Measurements from ENCODE around the gene TMEM119.

- TF ChIP-seq JUND (IDR thresholded peaks at IDR 0.05; ENCODE audit: low read depth, low read length): no peak
- TF ChIP-seq, protein P1, sequence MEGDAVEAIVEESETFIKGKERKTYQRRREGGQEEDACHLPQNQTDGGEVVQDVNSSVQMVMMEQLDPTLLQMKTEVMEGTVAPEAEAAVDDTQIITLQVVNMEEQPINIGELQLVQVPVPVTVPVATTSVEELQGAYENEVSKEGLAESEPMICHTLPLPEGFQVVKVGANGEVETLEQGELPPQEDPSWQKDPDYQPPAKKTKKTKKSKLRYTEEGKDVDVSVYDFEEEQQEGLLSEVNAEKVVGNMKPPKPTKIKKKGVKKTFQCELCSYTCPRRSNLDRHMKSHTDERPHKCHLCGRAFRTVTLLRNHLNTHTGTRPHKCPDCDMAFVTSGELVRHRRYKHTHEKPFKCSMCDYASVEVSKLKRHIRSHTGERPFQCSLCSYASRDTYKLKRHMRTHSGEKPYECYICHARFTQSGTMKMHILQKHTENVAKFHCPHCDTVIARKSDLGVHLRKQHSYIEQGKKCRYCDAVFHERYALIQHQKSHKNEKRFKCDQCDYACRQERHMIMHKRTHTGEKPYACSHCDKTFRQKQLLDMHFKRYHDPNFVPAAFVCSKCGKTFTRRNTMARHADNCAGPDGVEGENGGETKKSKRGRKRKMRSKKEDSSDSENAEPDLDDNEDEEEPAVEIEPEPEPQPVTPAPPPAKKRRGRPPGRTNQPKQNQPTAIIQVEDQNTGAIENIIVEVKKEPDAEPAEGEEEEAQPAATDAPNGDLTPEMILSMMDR (IDR thresholded peaks at IDR 0.05 in 2 of 3, conservative IDR thresholded peaks at IDR 0.05 in 1 of 3; ENCODE audit: control insufficient read depth in 2 of 3, extremely low read depth in 1 of 3, insufficient read depth in 1 of 3, low read depth in 3 of 3, low read length in 3 of 3): no peak
- TF ChIP-seq, protein P2, sequence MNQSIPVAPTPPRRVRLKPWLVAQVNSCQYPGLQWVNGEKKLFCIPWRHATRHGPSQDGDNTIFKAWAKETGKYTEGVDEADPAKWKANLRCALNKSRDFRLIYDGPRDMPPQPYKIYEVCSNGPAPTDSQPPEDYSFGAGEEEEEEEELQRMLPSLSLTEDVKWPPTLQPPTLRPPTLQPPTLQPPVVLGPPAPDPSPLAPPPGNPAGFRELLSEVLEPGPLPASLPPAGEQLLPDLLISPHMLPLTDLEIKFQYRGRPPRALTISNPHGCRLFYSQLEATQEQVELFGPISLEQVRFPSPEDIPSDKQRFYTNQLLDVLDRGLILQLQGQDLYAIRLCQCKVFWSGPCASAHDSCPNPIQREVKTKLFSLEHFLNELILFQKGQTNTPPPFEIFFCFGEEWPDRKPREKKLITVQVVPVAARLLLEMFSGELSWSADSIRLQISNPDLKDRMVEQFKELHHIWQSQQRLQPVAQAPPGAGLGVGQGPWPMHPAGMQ (IDR thresholded peaks at IDR 0.05; ENCODE audit: borderline replicate concordance): no peak
- TF ChIP-seq SIN3A (IDR thresholded peaks at IDR 0.05; ENCODE audit: low read depth, low read length): no peak
- TF ChIP-seq ZNF24 (IDR thresholded peaks at IDR 0.05): no peak
- TF ChIP-seq POLR2AphosphoS5 (IDR thresholded peaks at IDR 0.05; ENCODE audit: low read length): no peak
- TF ChIP-seq RELA (IDR thresholded peaks at IDR 0.05; ENCODE audit: borderline replicate concordance, partially characterized antibody): no peak
- no peak for TF ChIP-seq TAF1 (IDR thresholded peaks at IDR 0.05; ENCODE audit: borderline replicate concordance, low read depth, low read length)
- TF ChIP-seq, protein P3, sequence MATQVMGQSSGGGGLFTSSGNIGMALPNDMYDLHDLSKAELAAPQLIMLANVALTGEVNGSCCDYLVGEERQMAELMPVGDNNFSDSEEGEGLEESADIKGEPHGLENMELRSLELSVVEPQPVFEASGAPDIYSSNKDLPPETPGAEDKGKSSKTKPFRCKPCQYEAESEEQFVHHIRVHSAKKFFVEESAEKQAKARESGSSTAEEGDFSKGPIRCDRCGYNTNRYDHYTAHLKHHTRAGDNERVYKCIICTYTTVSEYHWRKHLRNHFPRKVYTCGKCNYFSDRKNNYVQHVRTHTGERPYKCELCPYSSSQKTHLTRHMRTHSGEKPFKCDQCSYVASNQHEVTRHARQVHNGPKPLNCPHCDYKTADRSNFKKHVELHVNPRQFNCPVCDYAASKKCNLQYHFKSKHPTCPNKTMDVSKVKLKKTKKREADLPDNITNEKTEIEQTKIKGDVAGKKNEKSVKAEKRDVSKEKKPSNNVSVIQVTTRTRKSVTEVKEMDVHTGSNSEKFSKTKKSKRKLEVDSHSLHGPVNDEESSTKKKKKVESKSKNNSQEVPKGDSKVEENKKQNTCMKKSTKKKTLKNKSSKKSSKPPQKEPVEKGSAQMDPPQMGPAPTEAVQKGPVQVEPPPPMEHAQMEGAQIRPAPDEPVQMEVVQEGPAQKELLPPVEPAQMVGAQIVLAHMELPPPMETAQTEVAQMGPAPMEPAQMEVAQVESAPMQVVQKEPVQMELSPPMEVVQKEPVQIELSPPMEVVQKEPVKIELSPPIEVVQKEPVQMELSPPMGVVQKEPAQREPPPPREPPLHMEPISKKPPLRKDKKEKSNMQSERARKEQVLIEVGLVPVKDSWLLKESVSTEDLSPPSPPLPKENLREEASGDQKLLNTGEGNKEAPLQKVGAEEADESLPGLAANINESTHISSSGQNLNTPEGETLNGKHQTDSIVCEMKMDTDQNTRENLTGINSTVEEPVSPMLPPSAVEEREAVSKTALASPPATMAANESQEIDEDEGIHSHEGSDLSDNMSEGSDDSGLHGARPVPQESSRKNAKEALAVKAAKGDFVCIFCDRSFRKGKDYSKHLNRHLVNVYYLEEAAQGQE (IDR thresholded peaks at IDR 0.05; ENCODE audit: low read depth, low read length): no peak
- TF ChIP-seq WRNIP1 (IDR thresholded peaks at IDR 0.05; ENCODE audit: borderline replicate concordance, low read depth, low read length): no peak
Observed at GRCh38 chr12:108606492-108606891, 8.6 kb upstream of the TMEM119 start.

Measured in GM12878 (cell line).